Measurements from ENCODE around the gene PLEKHA6.

DNA sequence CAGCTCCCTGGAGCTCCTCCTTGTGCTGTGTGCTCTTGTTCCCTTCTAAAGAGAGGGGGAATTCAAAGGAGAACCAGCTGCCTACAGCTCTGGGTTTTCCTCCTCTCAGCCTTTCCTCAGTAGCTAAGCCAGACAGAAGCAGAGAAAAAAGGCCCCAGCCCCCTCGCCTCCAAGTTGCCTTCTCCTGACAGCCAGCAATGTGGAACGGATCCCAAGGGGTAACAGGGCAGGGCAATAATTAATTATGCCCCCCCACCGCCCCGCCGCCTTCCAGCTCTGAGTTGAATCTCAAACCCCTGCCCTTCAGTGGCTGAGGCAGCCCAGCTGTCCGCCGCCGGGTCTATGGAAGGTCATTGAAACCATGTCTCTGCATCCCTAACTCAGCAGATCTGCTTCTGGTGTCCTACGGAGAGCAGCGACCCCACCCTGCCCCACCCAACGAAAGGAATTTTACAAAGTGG lies 76.9 kb downstream of the PLEKHA6 start:
- no peak for TF ChIP-seq POLR2A (IDR thresholded peaks at IDR 0.05)
- TF ChIP-seq, protein P1, sequence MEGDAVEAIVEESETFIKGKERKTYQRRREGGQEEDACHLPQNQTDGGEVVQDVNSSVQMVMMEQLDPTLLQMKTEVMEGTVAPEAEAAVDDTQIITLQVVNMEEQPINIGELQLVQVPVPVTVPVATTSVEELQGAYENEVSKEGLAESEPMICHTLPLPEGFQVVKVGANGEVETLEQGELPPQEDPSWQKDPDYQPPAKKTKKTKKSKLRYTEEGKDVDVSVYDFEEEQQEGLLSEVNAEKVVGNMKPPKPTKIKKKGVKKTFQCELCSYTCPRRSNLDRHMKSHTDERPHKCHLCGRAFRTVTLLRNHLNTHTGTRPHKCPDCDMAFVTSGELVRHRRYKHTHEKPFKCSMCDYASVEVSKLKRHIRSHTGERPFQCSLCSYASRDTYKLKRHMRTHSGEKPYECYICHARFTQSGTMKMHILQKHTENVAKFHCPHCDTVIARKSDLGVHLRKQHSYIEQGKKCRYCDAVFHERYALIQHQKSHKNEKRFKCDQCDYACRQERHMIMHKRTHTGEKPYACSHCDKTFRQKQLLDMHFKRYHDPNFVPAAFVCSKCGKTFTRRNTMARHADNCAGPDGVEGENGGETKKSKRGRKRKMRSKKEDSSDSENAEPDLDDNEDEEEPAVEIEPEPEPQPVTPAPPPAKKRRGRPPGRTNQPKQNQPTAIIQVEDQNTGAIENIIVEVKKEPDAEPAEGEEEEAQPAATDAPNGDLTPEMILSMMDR (IDR thresholded peaks at IDR 0.05): no peak
